OCI-LY7 (cell line): ENCODE data around the gene TFE3. TPM values are rescaled to one million over a fixed set of nuclear protein-coding genes. Genes with fewer than 3 reads are reported as not detected.

Experiments used
- BruUV-seq: library from RNA; stranded (reverse); fragments of 400-500 nt; replicated peaks from 2 replicates; lab custom pipeline; 2021; lab: Mats Ljungman, UMichigan
- CTCF ChIA-PET: fragments of 300-600 bp; sonication (Branson Sonifier 250); formaldehyde crosslinking; loops from one replicate; lab custom pipeline; 2022; ENCODE audit warnings: antibody characterized with exemption; ENCODE audit not compliant: unreplicated experiment; lab: Charles Lee
- POLR2A ChIA-PET: fragments of 300-600 bp; sonication (Branson Sonifier 250); formaldehyde crosslinking; loops from one replicate; lab custom pipeline; 2022; ENCODE audit warnings: antibody characterized with exemption; lab: Charles Lee
- DNase-seq: peaks from one replicate; pipeline ENCODE4 v3.0.0-alpha.2; 2015; ENCODE audit warnings: low spot score
- H2AFZ ChIP-seq: fragments of 200-600 bp; sonication (generic), shearing (Covaris generic); 2 replicates; pipeline ENCODE4 v1.6.1; 2014; ENCODE audit warnings: mild to moderate bottlenecking, antibody characterized with exemption, low read length, moderate library complexity
- H3K27ac ChIP-seq: fragments of 200-600 bp; sonication (generic); 2 replicates; pipeline ENCODE4 v1.5.1; 2014; ENCODE audit warnings: mixed run types, low read depth, mild to moderate bottlenecking, moderate library complexity, low read length, inconsistent platforms; ENCODE audit not compliant: poor library complexity, severe bottlenecking
- H3K36me3 ChIP-seq: fragments of 200-600 bp; sonication (generic); 2 replicates; pipeline ENCODE4 v1.6.1; 2014; ENCODE audit warnings: mild to moderate bottlenecking, antibody characterized with exemption, low read length, moderate library complexity, mixed read lengths; ENCODE audit not compliant: insufficient read depth
- H3K4me1 ChIP-seq: fragments of 200-600 bp; sonication (generic); 2 replicates; pipeline ENCODE4 v1.5.1; 2014; ENCODE audit warnings: mild to moderate bottlenecking, low read length; ENCODE audit not compliant: insufficient read depth, poor library complexity, severe bottlenecking
- H3K4me2 ChIP-seq: fragments of 200-600 bp; sonication (generic); 2 replicates; pipeline ENCODE4 v1.6.1; 2014; ENCODE audit warnings: mild to moderate bottlenecking, low read length
- H3K4me3 ChIP-seq: fragments of 200-600 bp; sonication (generic); 2 replicates; pipeline ENCODE4 v1.5.1; 2014; ENCODE audit warnings: mild to moderate bottlenecking, low read depth, low read length; ENCODE audit not compliant: poor library complexity, severe bottlenecking
- H3K79me2 ChIP-seq: fragments of 200-600 bp; sonication (generic); 2 replicates; pipeline ENCODE4 v1.6.1; 2016; ENCODE audit warnings: low read depth, mild to moderate bottlenecking, low read length, moderate library complexity, mixed read lengths; ENCODE audit not compliant: insufficient read depth
- H3K9me2 ChIP-seq: fragments of 200-600 bp; sonication (generic); 2 replicates; pipeline ENCODE4 v1.6.1; 2016; ENCODE audit warnings: mild to moderate bottlenecking, low read length, mixed read lengths; ENCODE audit not compliant: insufficient read depth
- H3K9me3 ChIP-seq: fragments of 200-600 bp; sonication (generic); 2 replicates; pipeline ENCODE4 v1.6.1; 2014; ENCODE audit warnings: mild to moderate bottlenecking, mixed run types, low read length, mixed read lengths
- H4K20me1 ChIP-seq: fragments of 200-600 bp; sonication (generic); 2 replicates; pipeline ENCODE4 v1.6.1; 2014; ENCODE audit warnings: mild to moderate bottlenecking, antibody characterized with exemption, low read length, moderate library complexity, mixed read lengths; ENCODE audit not compliant: insufficient read depth
- EZH2phosphoT487 ChIP-seq: fragments of 200-600 bp; sonication (generic); IDR thresholded peaks from 2 replicates; pipeline ENCODE4 v1.6.1; 2018; ENCODE audit warnings: low read depth, borderline replicate concordance, mild to moderate bottlenecking, mixed run types, antibody characterized with exemption, low read length, moderate library complexity, mixed read lengths
- intact Hi-C: fragments of 100-400 bp; cut with micrococcal nuclease; formaldehyde crosslinking; loops from one replicate; pipeline ENCODE4 v1.10.0; 2022; ENCODE audit not compliant: unreplicated experiment
- total RNA-seq, 2 experiments: library from RNA; depleted of rRNA in 1 of 2; stranded (reverse); fragments of >200 nt in 1 of 2; shearing (Covaris generic) in 1 of 2; gene quantifications; 2 replicates each; pipeline ENCODE4 v1.2.3, GENCODE V29; 2014 to 2022
- TF ChIP-seq, protein P1 (sequence below): fragments of 200-600 bp; sonication (generic); conservative IDR thresholded peaks from 2 replicates; pipeline ENCODE4 v1.5.1; 2014; ENCODE audit warnings: mild to moderate bottlenecking, antibody characterized with exemption, low read length, moderate library complexity, mixed read lengths

Gene TFE3
- total RNA-seq, 2 experiments from 2014 or later, result 10.2 to 19.0 TPM

DNA sequence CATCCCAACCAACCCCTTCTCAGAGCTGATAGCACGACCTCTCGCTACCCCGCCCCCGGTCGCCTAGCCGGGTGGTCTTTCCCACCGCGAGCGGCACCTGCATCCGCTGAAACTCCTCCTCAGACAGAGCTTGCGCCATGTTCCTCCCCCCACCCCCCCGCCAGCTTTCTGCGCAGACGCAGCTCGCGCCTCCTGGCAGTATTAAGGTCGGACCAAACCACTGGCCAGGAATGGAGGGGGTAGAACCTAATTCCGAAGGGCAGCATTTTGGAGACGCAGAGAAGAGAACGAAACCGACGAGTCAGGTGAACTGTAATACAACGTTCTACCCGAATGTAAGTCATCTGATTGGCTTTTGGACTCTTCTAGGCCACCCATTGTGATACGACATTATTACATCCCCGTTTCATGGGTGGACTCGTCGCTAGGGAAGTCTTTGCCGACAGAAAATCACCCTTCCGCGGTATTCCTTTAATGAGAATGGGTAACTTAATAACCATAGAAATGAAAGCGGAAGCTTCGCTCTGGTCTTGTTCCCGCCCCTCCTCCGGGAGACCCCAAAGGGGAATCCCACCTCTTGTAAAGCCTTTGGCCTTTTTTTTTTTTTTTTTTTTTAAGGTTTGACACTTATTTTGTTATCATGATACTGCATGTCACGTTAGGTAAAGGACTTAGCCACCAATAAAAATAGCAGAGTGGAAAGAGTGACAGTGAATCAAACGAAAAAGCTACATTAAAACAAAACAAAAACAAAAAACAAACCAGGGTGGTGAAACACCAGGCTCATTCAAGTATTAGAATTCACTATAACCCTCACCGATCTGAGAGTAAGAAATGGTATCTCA lies 40.8 kb downstream of the TFE3 start, which contains the start of gene GRIPAP1:
TSS of gene GRIPAP1 (minus strand) at position 174 of the 845 bp plus-strand sequence. CDS start at position 139, 35 bp downstream.
- TSS peak; percentile 96 for BruUV-seq
- H3K4me2 ChIP-seq, result peak within 1 kb of the TSS; percentile 60
- POLR2A ChIA-PET, result interaction anchor here (0.5 to 1.4 kb wide), 8 partner anchors 10 to 416 kb away, joined by 3 to 9 read pairs (median 5); no protein-coding TSS in a partner anchor

DNA sequence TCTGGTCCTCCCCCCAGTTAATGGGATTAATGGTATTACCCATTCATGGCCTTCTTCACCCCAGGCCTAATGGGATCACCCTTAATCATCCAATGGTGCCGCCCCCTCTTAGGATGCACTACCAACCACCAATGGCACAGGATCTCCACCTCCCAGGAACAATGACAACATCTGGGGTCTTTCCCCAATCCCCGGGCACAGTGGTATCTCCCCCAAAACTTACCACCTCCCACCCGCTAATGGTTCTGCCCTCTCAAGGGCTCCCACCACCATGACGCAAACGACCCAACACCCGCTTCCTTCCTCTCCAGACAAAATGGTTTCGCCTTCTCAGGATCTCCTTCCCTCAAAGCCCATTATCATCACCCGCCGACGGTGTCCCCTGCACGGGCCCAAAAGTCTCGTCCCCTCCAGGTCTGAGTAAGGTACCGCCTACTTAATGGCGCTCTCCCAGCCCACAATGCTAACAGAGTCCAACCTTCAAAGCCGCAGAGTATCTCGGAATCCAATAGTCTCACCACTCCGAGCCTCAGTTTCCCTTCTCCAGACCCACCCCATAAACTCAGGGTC lies 41.6 kb downstream of the TFE3 start:
- H3K9me3 ChIP-seq, result no peaks in the 10 kb centered on the region
- peak overlapping the region; percentile 60 for H3K4me2 ChIP-seq
- peaks cover 33% of the 10 kb centered on the region for H3K36me3 ChIP-seq
- peak overlapping the region; percentile 49; the same call in 1 of the 2 replicates for H2AFZ ChIP-seq
- BruUV-seq, result no TSS peak
- intact Hi-C loops, result loop anchor here (2.0 to 5.0 kb wide), 2 partner anchors 39 to 41 kb away; partner anchors contain the start of gene TFE3
- H3K4me1 ChIP-seq, result peaks cover 20% of the 10 kb centered on the region
- ChIA-PET POLR2A (interaction anchor here (0.6 to 1.4 kb wide), 3 partner anchors 40 to 55 kb away, joined by 5 to 9 read pairs (median 7); no protein-coding TSS in a partner anchor), CTCF (interaction anchor here (0.5 to 0.6 kb wide), 2 partner anchors 78 to 394 kb away, joined by 3 to 4 read pairs; no protein-coding TSS in a partner anchor)
- no peaks in the 10 kb centered on the region for H3K9me2 ChIP-seq
- no peaks in the 10 kb centered on the region for H4K20me1 ChIP-seq
- peak overlapping the region; percentile 75 for H3K27ac ChIP-seq
- TF ChIP-seq, protein P1, sequence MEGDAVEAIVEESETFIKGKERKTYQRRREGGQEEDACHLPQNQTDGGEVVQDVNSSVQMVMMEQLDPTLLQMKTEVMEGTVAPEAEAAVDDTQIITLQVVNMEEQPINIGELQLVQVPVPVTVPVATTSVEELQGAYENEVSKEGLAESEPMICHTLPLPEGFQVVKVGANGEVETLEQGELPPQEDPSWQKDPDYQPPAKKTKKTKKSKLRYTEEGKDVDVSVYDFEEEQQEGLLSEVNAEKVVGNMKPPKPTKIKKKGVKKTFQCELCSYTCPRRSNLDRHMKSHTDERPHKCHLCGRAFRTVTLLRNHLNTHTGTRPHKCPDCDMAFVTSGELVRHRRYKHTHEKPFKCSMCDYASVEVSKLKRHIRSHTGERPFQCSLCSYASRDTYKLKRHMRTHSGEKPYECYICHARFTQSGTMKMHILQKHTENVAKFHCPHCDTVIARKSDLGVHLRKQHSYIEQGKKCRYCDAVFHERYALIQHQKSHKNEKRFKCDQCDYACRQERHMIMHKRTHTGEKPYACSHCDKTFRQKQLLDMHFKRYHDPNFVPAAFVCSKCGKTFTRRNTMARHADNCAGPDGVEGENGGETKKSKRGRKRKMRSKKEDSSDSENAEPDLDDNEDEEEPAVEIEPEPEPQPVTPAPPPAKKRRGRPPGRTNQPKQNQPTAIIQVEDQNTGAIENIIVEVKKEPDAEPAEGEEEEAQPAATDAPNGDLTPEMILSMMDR, result no peak
- H3K4me3 ChIP-seq, result peak overlapping the region; percentile 88
- H3K79me2 ChIP-seq, result peaks cover 10% of the 10 kb centered on the region; the same call in 1 of the 2 replicates
- peak; percentile 79 for DNase-seq

More for the DNA sequence above, 40.8 kb downstream of the TFE3 start, which contains the start of gene GRIPAP1:
- Histone ChIP-seq H3K4me3 (peak within 1 kb of the TSS; percentile 88), H3K27ac (peak within 1 kb of the TSS; percentile 75), H2AFZ (peak within 1 kb of the TSS; percentile 49; the same call in 1 of the 2 replicates), H4K20me1 (no peaks in the 10 kb centered on the region), H3K9me2 (no peaks in the 10 kb centered on the region), H3K4me1 (peaks cover 20% of the 10 kb centered on the region), H3K36me3 (peaks cover 26% of the 10 kb centered on the region), H3K79me2 (peaks cover 10% of the 10 kb centered on the region; the same call in 1 of the 2 replicates), H3K9me3 (no peaks in the 10 kb centered on the region)
- CTCF ChIA-PET, result interaction anchor here (0.5 to 0.7 kb wide), 5 partner anchors 28 to 394 kb away, joined by 3 to 7 read pairs (median 4); no protein-coding TSS in a partner anchor
- peak; percentile 94 for DNase-seq
- TF ChIP-seq, protein P1, result no peak
- no peak for TF ChIP-seq EZH2phosphoT487
- intact Hi-C loops, result loop anchor here (2.0 to 5.0 kb wide), 2 partner anchors 40 kb away; partner anchors contain the start of gene TFE3
